Measurements from ENCODE around the gene ZNHIT2. TPM values are rescaled to one million over a fixed set of nuclear protein-coding genes. Genes with fewer than 3 reads are reported as not detected.

Gene ZNHIT2
- total RNA-seq, 4 donors from 2014 or later = 12.1 to 18.6 (median 15.3) TPM

DNA sequence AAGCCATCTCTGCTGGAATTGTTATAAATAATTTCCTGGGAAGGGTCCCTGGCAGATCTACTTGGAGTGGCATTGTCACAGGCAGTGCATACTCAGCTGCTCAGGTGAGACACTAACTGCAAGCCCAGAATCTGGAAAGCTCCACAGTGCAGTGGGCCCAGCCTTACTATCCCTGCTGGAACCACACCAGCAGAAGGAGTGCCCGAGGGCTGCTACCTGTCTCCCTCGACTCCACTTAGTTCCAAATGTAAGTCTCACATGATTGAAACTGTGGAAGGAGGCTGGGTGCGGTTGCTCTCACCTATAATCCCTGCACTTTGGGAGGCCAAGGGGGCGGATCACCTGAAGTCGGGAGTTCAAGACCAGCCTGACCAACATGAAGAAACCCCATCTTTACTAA lies 31.2 kb upstream of the ZNHIT2 start:
- DNase-seq (ENCODE audit: low spot score) (no peak), ATAC-seq (ENCODE audit: low FRiP score) (no peak)
- TF ChIP-seq CTCF (IDR thresholded peaks at IDR 0.05) = no peak

DNA sequence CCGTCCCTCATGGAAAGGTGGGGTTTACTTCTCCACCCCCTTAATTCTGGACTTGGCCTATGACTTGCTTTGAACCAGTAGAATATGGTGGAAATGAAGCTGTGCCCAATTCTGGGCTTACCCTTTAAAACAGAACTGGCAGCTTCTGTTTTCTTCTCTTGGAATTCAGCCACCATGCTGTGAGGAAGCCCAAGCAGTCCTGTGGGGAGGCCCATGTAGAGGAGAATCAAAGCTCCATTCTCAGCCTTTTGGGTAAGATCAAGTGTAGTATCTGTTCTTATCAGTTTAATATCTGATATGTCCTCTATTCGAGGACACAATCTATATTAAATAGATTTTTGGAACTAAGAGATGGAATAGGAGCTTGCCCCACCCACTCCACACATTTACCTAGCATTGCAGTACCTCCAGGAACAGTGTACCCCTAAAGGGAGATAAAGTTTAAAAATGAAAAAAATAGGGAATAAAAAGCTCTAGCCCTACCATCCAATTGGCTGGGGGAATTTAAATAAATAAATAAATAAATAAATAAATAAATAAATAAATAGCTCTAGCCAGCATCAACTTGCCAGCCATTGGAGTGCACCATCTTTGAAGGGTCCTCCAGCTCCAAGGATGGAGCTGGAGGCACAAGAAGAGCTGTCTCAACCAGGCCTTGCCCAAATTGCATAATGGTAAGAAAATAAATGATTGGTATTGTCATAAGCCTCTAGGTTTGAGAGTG lies 30.0 kb upstream of the ZNHIT2 start:
- ATAC-seq (ENCODE audit: low FRiP score) = no peak
- DNase-seq (ENCODE audit: low spot score) = no peak
- no peak for TF ChIP-seq CTCF (IDR thresholded peaks at IDR 0.05)

DNA sequence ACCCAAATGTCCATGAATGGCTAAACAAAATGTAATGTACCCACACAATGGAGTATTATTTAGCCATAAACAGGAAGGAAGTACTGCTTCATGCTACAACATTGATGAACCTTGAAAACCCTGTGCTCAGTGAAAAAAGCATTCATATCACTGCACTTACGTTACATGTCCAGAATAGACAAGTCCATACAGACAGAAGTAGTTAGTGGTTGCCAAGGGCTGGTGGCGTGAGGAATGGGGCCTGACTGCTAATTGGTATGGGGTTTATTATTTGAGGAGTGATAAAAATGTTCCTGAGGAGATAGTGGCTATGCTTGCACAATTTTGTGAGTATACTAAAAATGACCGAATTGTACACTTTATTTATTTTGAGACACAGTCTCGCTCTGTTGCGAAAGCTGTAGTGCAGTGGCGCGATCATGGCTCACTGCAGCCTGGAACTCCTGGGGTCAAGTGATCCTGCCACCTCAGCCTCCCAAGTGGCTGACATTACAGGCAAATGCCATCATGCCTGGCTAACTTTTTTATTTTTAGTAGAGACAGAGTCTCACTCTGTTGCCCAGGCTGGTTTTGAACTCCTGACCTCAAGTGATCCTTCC lies 24.5 kb upstream of the ZNHIT2 start:
- no peak for DNase-seq (ENCODE audit: low spot score)
- no peak for ATAC-seq (ENCODE audit: low FRiP score)
- TF ChIP-seq CTCF (IDR thresholded peaks at IDR 0.05) = no peak

DNA sequence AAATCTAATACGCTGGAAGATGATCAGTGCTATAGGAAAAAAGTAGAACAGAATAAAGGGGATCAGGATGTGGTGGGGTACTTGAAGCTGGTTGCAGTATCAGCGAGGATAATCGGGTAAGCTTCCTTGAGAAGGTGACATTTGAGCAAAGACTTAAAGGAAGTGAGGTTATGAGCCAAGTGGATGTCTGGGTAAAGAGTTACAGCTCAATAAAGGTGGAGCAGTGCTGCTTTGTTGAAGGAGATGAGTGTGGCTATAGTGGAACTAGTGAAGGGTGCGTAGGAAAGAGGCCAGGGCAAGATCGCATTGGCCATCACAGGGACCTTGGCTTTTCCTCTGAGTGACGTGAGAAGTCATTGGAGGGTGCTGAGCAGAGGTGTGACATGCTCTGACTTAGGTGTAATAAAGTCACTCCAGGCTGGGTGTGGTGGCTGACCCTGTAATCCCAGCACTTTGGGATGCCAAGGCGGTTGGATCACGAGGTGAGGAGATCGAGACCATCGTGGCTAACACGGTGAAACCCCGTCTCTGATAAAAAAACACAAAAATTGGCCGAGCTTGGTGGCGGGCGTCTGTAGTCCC lies 19.1 kb upstream of the ZNHIT2 start:
- no peak for TF ChIP-seq CTCF (IDR thresholded peaks at IDR 0.05)
- no peak for ATAC-seq (ENCODE audit: low FRiP score)
- DNase-seq (ENCODE audit: low spot score) = no peak

GRCh38 chr11:65135633-65136145 lies 18.2 kb upstream of the ZNHIT2 start:
- ATAC-seq (ENCODE audit: low FRiP score) (no peak), DNase-seq (ENCODE audit: low spot score) (no peak)
- TF ChIP-seq CTCF (IDR thresholded peaks at IDR 0.05) = no peak

- ATAC-seq (ENCODE audit: low FRiP score) (peak; percentile 91), DNase-seq (ENCODE audit: low spot score) (peak; percentile 62)
- no peak for TF ChIP-seq CTCF (IDR thresholded peaks at IDR 0.05)
Measured at GRCh38 chr11:65134952-65135632, 17.6 kb upstream of the ZNHIT2 start.

Data from omental fat pad (tissue), 4 donors.